GM12891 (cell line): ENCODE results near the gene IQUB.
"Not testable (repeated sequence)": the region's sequence is repeated elsewhere in the genome, so short reads cannot be mapped to it uniquely, and the experiment has no call there.

Experiments used
- DNase-seq: peaks from one replicate; pipeline ENCODE4 v3.0.0; 2011; ENCODE audit warnings: low spot score; ENCODE audit not compliant: insufficient read length
- FAIRE-seq: peaks from 2 replicates; lab custom pipeline; 2011; peaks lifted over from hg19 to GRCh38; lab: Jason Lieb, UNC
- PAX5 ChIP-seq: IDR thresholded peaks from 2 replicates; pipeline ENCODE4 v1.6.1; 2011; ENCODE audit warnings: low read length, moderate library complexity, mild to moderate bottlenecking; ENCODE audit not compliant: insufficient read depth, severe bottlenecking
- POLR2A ChIP-seq: IDR thresholded peaks from 2 replicates; pipeline ENCODE4 v1.6.1; 2011; ENCODE audit warnings: low read depth, low read length, control low read depth
- POLR2AphosphoS5 ChIP-seq: IDR thresholded peaks from 2 replicates; pipeline ENCODE4 v1.6.1; 2011; ENCODE audit warnings: low read depth, low read length, control low read depth
- POU2F2 ChIP-seq: IDR thresholded peaks from 2 replicates; pipeline ENCODE4 v1.6.1; 2011; ENCODE audit warnings: low read depth, mild to moderate bottlenecking, control low read depth, low read length, moderate library complexity
- SPI1 ChIP-seq: IDR thresholded peaks from 2 replicates; pipeline ENCODE4 v1.6.1; 2011; ENCODE audit warnings: low read depth, low read length, control low read depth
- TAF1 ChIP-seq: IDR thresholded peaks from 2 replicates; pipeline ENCODE4 v1.6.1; 2011; ENCODE audit warnings: low read depth, low read length, control low read depth

The IQUB gene

GRCh38 chr7:123410273-123410904, 124.0 kb downstream of the IQUB start:
- FAIRE-seq: no peak
- no peak for DNase-seq
- TF ChIP-seq POU2F2: no peak
- TF ChIP-seq TAF1: no peak
- no peak for TF ChIP-seq PAX5
- no peak for TF ChIP-seq SPI1
- TF ChIP-seq POLR2AphosphoS5: no peak
- no peak for TF ChIP-seq POLR2A

GRCh38 chr7:123407951-123408350, 126.4 kb downstream of the IQUB start:
- not testable (repeated sequence) for FAIRE-seq, DNase-seq
